Measurements from ENCODE around the gene CNNM2.
"Not testable (repeated sequence)": the region's sequence is repeated elsewhere in the genome, so short reads cannot be mapped to it uniquely, and the experiment has no call there.

CNNM2 gene

DNA sequence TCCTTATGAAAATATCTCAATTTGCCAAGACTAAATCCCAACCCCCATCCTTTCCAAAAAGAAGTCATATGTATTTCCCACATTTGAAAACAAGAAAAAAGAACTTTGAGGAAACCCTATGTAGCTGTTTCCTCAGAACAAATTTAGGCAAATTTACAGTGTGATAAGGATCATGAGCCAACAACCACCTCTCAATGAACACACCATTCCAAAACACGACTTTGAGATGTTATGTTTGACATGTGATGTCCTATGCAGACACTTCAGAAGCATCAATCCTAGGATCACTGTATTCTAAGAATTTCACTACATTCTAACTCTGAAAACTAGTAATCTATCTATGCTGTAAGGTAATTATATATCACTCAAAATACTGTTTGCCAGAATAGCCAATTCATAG is 212.8 kb downstream of the CNNM2 start:
- TF ChIP-seq, protein P1, sequence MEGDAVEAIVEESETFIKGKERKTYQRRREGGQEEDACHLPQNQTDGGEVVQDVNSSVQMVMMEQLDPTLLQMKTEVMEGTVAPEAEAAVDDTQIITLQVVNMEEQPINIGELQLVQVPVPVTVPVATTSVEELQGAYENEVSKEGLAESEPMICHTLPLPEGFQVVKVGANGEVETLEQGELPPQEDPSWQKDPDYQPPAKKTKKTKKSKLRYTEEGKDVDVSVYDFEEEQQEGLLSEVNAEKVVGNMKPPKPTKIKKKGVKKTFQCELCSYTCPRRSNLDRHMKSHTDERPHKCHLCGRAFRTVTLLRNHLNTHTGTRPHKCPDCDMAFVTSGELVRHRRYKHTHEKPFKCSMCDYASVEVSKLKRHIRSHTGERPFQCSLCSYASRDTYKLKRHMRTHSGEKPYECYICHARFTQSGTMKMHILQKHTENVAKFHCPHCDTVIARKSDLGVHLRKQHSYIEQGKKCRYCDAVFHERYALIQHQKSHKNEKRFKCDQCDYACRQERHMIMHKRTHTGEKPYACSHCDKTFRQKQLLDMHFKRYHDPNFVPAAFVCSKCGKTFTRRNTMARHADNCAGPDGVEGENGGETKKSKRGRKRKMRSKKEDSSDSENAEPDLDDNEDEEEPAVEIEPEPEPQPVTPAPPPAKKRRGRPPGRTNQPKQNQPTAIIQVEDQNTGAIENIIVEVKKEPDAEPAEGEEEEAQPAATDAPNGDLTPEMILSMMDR (conservative IDR thresholded peaks at IDR 0.05; ENCODE audit: control insufficient read depth, insufficient read depth, low read depth, low read length), result no peak
- H3K4me3 ChIP-seq (ENCODE audit: control insufficient read depth, low read depth, low read length), result no peak overlapping the region
- no peak for DNase-seq (ENCODE audit: low read depth)

DNA sequence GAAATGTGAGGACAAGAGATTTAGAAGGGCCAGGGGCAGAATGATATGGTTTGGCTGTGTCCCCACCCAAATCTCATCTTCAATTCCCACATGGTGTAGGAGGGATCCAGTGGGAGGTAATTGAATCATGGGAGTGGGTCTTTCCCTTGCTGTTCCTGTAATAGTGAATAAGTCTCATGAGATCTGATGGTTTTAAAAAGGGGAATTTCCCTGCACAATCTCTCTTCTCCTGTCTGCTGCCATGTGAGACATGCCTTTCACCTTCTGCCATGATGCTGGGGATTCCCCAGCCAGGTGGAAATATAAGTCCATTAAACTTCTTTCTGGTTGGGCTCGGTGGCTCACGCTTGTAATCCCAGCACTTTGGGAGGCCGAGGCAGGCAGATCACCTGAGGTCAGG is 217.1 kb downstream of the CNNM2 start:
- H3K4me3 ChIP-seq (ENCODE audit: control insufficient read depth, low read depth, low read length); DNase-seq (ENCODE audit: low read depth): not testable (repeated sequence)

DNA sequence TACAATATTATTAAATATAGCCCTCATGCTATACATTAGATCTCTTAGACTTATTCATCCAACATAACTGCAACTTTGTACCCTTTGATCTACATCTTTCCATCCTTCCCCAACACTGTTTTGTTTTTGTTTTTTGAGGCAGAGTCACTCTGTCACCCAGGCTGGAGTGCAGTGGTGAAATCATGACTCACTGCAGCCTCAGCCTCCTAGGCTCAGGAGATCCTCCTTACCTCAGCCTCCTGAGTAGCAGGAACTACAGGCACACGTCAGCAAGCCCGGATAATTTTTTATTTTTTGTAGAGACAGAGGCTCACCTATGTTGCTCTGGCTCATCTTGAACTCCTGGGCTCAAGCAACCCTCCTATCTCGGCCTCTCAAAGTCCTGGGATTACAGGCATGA is 221.7 kb downstream of the CNNM2 start:
- H3K4me3 ChIP-seq (ENCODE audit: control insufficient read depth, low read depth, low read length), result no peak overlapping the region
- DNase-seq (ENCODE audit: low read depth), result peak; percentile 28
- TF ChIP-seq, protein P1 (conservative IDR thresholded peaks at IDR 0.05; ENCODE audit: control insufficient read depth, insufficient read depth, low read depth, low read length), result no peak
